NB4 (cell line): ENCODE measurements around the gene FXYD2.

Experiments used
- DNase-seq: peaks from one replicate; pipeline ENCODE4 v3.0.0; 2010; ENCODE audit warnings: low read depth
- H3K4me3 ChIP-seq: one replicate; pipeline ENCODE4 v1.5.1; 2011; ENCODE audit warnings: mild to moderate bottlenecking, low read depth, low read length, moderate library complexity
- CTCF ChIP-seq: IDR thresholded peaks from one replicate; pipeline ENCODE4 v1.5.1; 2012; ENCODE audit warnings: low read depth, low read length
- MAX ChIP-seq: IDR thresholded peaks from 2 replicates; pipeline ENCODE4 v1.6.1; 2011; ENCODE audit warnings: low read depth, low read length
- MYC ChIP-seq: IDR thresholded peaks from 2 replicates; pipeline ENCODE4 v1.6.1; 2011; ENCODE audit warnings: low read depth, low read length
- POLR2A ChIP-seq: IDR thresholded peaks from 2 replicates; pipeline ENCODE4 v1.6.1; 2011; ENCODE audit warnings: mild to moderate bottlenecking; ENCODE audit not compliant: insufficient read length; ENCODE audit errors: extremely low read depth

The FXYD2 gene

GRCh38 chr11:117794135-117794534 lies 30.4 kb downstream of the FXYD2 start:
- DNase-seq = no peak
- H3K4me3 ChIP-seq = no peak overlapping the region
- TF ChIP-seq MYC (no peak), MAX (no peak), POLR2A (no peak), CTCF (no peak)

GRCh38 chr11:117793583-117793982 lies 31.0 kb downstream of the FXYD2 start:
- TF ChIP-seq MAX (no peak), MYC (no peak), CTCF (no peak)
- H3K4me3 ChIP-seq = no peak overlapping the region
- no peak for DNase-seq

- TF ChIP-seq MAX (no peak), MYC (no peak), POLR2A (no peak), CTCF (no peak)
- no peak for DNase-seq
- H3K4me3 ChIP-seq = no peak overlapping the region
Observed at GRCh38 chr11:117792992-117793391, 31.6 kb downstream of the FXYD2 start.

GRCh38 chr11:117792241-117792640 lies 32.3 kb downstream of the FXYD2 start:
- no peak for TF ChIP-seq POLR2A
- no peak for TF ChIP-seq CTCF
- no peak for TF ChIP-seq MYC
- no peak for TF ChIP-seq MAX
- DNase-seq = no peak
- H3K4me3 ChIP-seq = no peak overlapping the region

GRCh38 chr11:117790279-117790678 lies 34.3 kb downstream of the FXYD2 start:
- no peak for DNase-seq
- H3K4me3 ChIP-seq = no peak overlapping the region
- TF ChIP-seq CTCF (no peak), MAX (no peak), POLR2A (no peak), MYC (no peak)

- H3K4me3 ChIP-seq = no peak overlapping the region
- no peak for TF ChIP-seq POLR2A
- no peak for TF ChIP-seq MYC
- no peak for TF ChIP-seq CTCF
- no peak for TF ChIP-seq MAX
- no peak for DNase-seq
Observed at GRCh38 chr11:117789241-117789640, 35.3 kb downstream of the FXYD2 start.
